Suppressor macrophage (primary cell): ENCODE results near the gene PCDHB6.
"Not testable (repeated sequence)": the region's sequence is repeated elsewhere in the genome, so short reads cannot be mapped to it uniquely, and the experiment has no call there.

Source experiments
- DNase-seq, 4 experiments: peaks; one replicate each; pipeline ENCODE4 v3.0.0-alpha.2; 2020 to 2022

The PCDHB6 gene

GRCh38 chr5:141172381-141173204, 22.7 kb downstream of the PCDHB6 start, which contains the start of gene PCDHB7:
TSS of gene PCDHB7 (plus strand) at chr5:141172644. CDS start at chr5:141172836, 192 bp downstream.
- peak in 2 of 4 experiments; percentile 7 to 8 for DNase-seq

GRCh38 chr5:141174291-141175104, 24.6 kb downstream of the PCDHB6 start:
- DNase-seq = not testable (repeated sequence)

GRCh38 chr5:141175933-141176332, 26.1 kb downstream of the PCDHB6 start:
- DNase-seq = no peak

- not testable (repeated sequence) for DNase-seq
Observed at GRCh38 chr5:141177577-141178191, 27.8 kb downstream of the PCDHB6 start, which contains the start of gene PCDHB8. TSS of gene PCDHB8 (plus strand) at chr5:141177790. CDS start at chr5:141178035, 245 bp downstream.

- not testable (repeated sequence) for DNase-seq
Observed at GRCh38 chr5:141179371-141179770, 29.5 kb downstream of the PCDHB6 start.

GRCh38 chr5:141179876-141180275, 30.0 kb downstream of the PCDHB6 start:
- DNase-seq = not testable (repeated sequence)

- no peak for DNase-seq
Observed at GRCh38 chr5:141180313-141180712, 30.5 kb downstream of the PCDHB6 start.

GRCh38 chr5:141182248-141182647, 32.4 kb downstream of the PCDHB6 start, which contains the start of gene PCDHB16:
TSS of gene PCDHB16 (plus strand) at chr5:141182387. CDS start at chr5:141182560, 173 bp downstream.
- DNase-seq = no peak

GRCh38 chr5:141184117-141184855, 34.4 kb downstream of the PCDHB6 start:
- not testable (repeated sequence) for DNase-seq

- DNase-seq = peak in 3 of 4 experiments; percentile 5 to 28 (median 18)
Observed at GRCh38 chr5:141186897-141187512, 37.1 kb downstream of the PCDHB6 start, which contains the start of gene PCDHB9. TSS of gene PCDHB9 (plus strand) at chr5:141187161. CDS start at chr5:141187319, 158 bp downstream.

GRCh38 chr5:141188682-141189081, 38.8 kb downstream of the PCDHB6 start:
- not testable (repeated sequence) for DNase-seq

- not testable (repeated sequence) for DNase-seq
Observed at GRCh38 chr5:141189131-141189530, 39.3 kb downstream of the PCDHB6 start.

GRCh38 chr5:141192110-141192725, 42.4 kb downstream of the PCDHB6 start, which contains the start of gene PCDHB10:
TSS of gene PCDHB10 (plus strand) at chr5:141192353. CDS start at chr5:141192553, 200 bp downstream.
- DNase-seq = peak; percentile 2 to 26 (median 16)

GRCh38 chr5:141194332-141194731, 44.5 kb downstream of the PCDHB6 start:
- DNase-seq = not testable (repeated sequence)

GRCh38 chr5:141196363-141196762, 46.5 kb downstream of the PCDHB6 start:
- DNase-seq = no peak

GRCh38 chr5:141199359-141200235, 49.7 kb downstream of the PCDHB6 start, which contains the start of gene PCDHB11:
TSS of gene PCDHB11 (plus strand) at chr5:141199627. CDS start at chr5:141199775, 148 bp downstream.
- DNase-seq = no peak

- not testable (repeated sequence) for DNase-seq
Observed at GRCh38 chr5:141201126-141201525, 51.3 kb downstream of the PCDHB6 start.

- DNase-seq = not testable (repeated sequence)
Observed at GRCh38 chr5:141201646-141202045, 51.8 kb downstream of the PCDHB6 start.
